ENCODE data around the gene FAM162A. TPM values are rescaled to one million over a fixed set of nuclear protein-coding genes. Genes with fewer than 3 reads are reported as not detected.
"Not testable (repeated sequence)": the region's sequence is repeated elsewhere in the genome, so short reads cannot be mapped to it uniquely, and the experiment has no call there.

Gene FAM162A
- total RNA-seq, 1 donor, result 16.7 TPM

DNA sequence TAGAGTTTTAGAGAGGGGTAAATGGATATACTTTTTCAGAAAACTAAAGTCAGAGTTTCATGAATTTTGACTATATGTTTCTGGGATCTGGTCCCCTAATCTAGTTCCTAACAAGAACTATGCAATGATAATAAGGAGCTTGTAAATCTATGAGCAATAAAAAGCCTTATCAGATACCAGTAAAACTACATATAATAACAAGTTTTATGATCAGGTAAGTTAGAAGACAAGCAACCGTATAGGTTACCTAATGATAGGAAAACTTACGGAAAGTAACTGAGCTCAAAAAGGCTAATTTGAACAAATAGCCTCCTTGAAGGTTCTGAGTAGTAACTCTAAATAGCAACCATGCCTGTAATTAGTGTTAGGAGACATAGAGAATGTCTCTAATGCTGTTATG, 22.0 kb upstream of the FAM162A start:
- TF ChIP-seq, protein P1, sequence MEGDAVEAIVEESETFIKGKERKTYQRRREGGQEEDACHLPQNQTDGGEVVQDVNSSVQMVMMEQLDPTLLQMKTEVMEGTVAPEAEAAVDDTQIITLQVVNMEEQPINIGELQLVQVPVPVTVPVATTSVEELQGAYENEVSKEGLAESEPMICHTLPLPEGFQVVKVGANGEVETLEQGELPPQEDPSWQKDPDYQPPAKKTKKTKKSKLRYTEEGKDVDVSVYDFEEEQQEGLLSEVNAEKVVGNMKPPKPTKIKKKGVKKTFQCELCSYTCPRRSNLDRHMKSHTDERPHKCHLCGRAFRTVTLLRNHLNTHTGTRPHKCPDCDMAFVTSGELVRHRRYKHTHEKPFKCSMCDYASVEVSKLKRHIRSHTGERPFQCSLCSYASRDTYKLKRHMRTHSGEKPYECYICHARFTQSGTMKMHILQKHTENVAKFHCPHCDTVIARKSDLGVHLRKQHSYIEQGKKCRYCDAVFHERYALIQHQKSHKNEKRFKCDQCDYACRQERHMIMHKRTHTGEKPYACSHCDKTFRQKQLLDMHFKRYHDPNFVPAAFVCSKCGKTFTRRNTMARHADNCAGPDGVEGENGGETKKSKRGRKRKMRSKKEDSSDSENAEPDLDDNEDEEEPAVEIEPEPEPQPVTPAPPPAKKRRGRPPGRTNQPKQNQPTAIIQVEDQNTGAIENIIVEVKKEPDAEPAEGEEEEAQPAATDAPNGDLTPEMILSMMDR (IDR thresholded peaks at IDR 0.05; ENCODE audit: insufficient read depth, low read length), result no peak
- DNase-seq (ENCODE audit: low read depth), result no peak
- H3K4me3 ChIP-seq (ENCODE audit: low read depth, low read length), result no peak overlapping the region

DNA sequence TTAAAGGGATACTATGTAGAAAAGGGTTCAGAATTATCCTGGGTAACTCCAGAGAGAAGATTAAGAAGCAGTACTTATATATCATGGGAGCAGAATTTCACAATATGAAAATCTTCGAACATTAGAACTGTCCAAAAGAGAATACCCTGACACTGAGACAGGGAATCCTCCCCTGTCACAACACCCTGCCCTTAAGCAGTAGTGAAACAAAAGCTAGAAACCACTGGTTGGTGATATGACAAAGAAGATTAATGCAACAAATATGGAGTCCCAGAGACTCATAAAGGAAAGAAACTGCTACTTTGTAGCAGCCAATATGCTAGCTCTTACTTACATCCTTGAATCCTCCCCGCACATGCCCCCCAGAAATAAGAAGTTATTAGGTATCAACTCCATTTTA, 19.5 kb upstream of the FAM162A start:
- H3K4me3 ChIP-seq (ENCODE audit: low read depth, low read length), result no peak overlapping the region
- DNase-seq (ENCODE audit: low read depth), result no peak
- TF ChIP-seq, protein P1 (IDR thresholded peaks at IDR 0.05; ENCODE audit: insufficient read depth, low read length), result no peak

GRCh38 chr3:122365073-122365472, 18.9 kb upstream of the FAM162A start:
- TF ChIP-seq, protein P1 (IDR thresholded peaks at IDR 0.05; ENCODE audit: insufficient read depth, low read length), result no peak
- no peak overlapping the region for H3K4me3 ChIP-seq (ENCODE audit: low read depth, low read length)
- DNase-seq (ENCODE audit: low read depth), result no peak

GRCh38 chr3:122365582-122366378, 18.2 kb upstream of the FAM162A start:
- DNase-seq (ENCODE audit: low read depth), result peak; percentile 8
- H3K4me3 ChIP-seq (ENCODE audit: low read depth, low read length), result not testable (repeated sequence)

- DNase-seq (ENCODE audit: low read depth), result no peak
- TF ChIP-seq, protein P1 (IDR thresholded peaks at IDR 0.05; ENCODE audit: insufficient read depth, low read length), result no peak
- H3K4me3 ChIP-seq (ENCODE audit: low read depth, low read length), result no peak overlapping the region
Observed at GRCh38 chr3:122366379-122366749, 17.6 kb upstream of the FAM162A start.

DNA sequence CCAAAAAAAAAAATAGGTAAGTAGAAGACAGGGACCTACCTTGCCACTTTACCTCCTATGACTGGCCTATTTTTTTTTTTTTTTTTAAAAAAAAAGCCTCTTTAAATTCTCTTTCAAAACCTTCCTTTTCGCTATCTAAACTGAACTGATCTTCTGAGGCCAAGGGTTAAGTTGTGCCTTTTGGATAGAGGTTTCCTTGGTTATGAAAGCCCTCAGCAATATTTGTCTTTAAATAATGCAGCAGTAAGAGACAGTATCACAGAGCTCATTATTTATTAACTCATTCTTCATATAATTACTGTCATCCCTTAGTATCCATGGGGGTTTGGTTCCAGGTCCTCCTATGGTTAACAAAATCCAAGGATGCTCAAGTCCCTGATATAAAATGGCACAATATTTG, 9.9 kb upstream of the FAM162A start:
- H3K4me3 ChIP-seq (ENCODE audit: low read depth, low read length), result no peak overlapping the region
- TF ChIP-seq, protein P1 (IDR thresholded peaks at IDR 0.05; ENCODE audit: insufficient read depth, low read length), result no peak
- DNase-seq (ENCODE audit: low read depth), result no peak

DNA sequence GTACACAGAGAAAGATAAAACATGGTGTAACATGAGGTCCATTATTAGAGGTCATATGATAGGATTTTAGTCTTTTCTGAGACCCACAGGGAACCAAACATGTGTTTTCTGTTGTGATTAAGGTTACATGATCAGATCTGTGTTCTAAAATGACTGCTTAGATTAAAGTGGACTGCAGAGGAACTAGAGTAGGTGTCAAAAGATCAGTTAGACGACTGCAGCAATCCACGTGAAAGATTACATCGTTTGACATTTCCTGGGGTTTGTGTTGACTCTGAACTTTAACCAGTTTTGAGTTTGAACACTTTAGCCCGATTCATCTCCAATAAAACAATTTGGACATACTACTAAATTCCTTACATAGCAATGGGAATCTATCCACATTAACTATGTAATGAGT, 6.0 kb upstream of the FAM162A start:
- DNase-seq (ENCODE audit: low read depth), result no peak
- no peak overlapping the region for H3K4me3 ChIP-seq (ENCODE audit: low read depth, low read length)
- TF ChIP-seq, protein P1 (IDR thresholded peaks at IDR 0.05; ENCODE audit: insufficient read depth, low read length), result no peak

Data from fibroblast of the aortic adventitia (primary cell).